HG02678 (cell line): ENCODE data around the gene NPAS1.
"Not testable (repeated sequence)": the region's sequence is repeated elsewhere in the genome, so short reads cannot be mapped to it uniquely, and the experiment has no call there.

Experiments used
- ATAC-seq: cut with Tn5 transposase; IDR thresholded peaks from one replicate; pipeline ENCODE4 v1.9.1; 2021; ENCODE audit warnings: mild to moderate bottlenecking, moderate library complexity; ENCODE audit not compliant: unreplicated experiment

The NPAS1 gene

GRCh38 chr19:47074621-47075020 lies 55.0 kb downstream of the NPAS1 start:
- ATAC-seq: no peak

- ATAC-seq: no peak
These were observed 55.7 kb downstream of the NPAS1 start for GRCh38 chr19:47075179-47075810.

GRCh38 chr19:47075941-47076340 lies 56.3 kb downstream of the NPAS1 start:
- no peak for ATAC-seq

- ATAC-seq: not testable (repeated sequence)
These were observed 58.7 kb downstream of the NPAS1 start for GRCh38 chr19:47078351-47078750.

- ATAC-seq: no peak
These were observed 61.5 kb downstream of the NPAS1 start for GRCh38 chr19:47081095-47081494.

- no peak for ATAC-seq
These were observed 62.9 kb downstream of the NPAS1 start for GRCh38 chr19:47082493-47082892.

- ATAC-seq: no peak
These were observed 65.3 kb downstream of the NPAS1 start for GRCh38 chr19:47084879-47085439.

GRCh38 chr19:47086280-47086679 lies 66.6 kb downstream of the NPAS1 start:
- ATAC-seq: no peak

- no peak for ATAC-seq
These were observed 70.2 kb downstream of the NPAS1 start for GRCh38 chr19:47089767-47090350.

- no peak for ATAC-seq
These were observed 73.6 kb downstream of the NPAS1 start for GRCh38 chr19:47093254-47093653.

- ATAC-seq: no peak
These were observed 74.2 kb downstream of the NPAS1 start for GRCh38 chr19:47093841-47094240.

GRCh38 chr19:47094557-47095475 lies 75.2 kb downstream of the NPAS1 start:
- no peak for ATAC-seq
